Psoas muscle (tissue), 8 donors: ENCODE measurements around the gene SYCP3. TPM values are rescaled to one million over a fixed set of nuclear protein-coding genes. Genes with fewer than 3 reads are reported as not detected.

ENCODE experiments used
- ATAC-seq, 4 donors: fragments of 200-7000 bp; cut with Tn5 transposase; one replicate each; pipeline ENCODE4 v1.9.1; 2020; ENCODE audit warnings: moderate library complexity in 3 of 4, mild to moderate bottlenecking in 2 of 4
- DNase-seq, 2 donors: peaks; one replicate each; pipeline ENCODE4 v3.0.0-alpha.2; 2020
- H3K27ac ChIP-seq: fragments of 200-600 bp; one replicate; pipeline ENCODE4 v1.8.0; 2022
- H3K27me3 ChIP-seq, 3 donors: fragments of 200-600 bp in 1 of 3; one replicate each; pipeline versions ENCODE4 v1.6.1 to v1.8.0; 2013 to 2022; ENCODE audit warnings: low read length in 2 of 3, mild to moderate bottlenecking in 2 of 3, moderate library complexity in 1 of 3; ENCODE audit not compliant: insufficient read depth in 3 of 3
- H3K36me3 ChIP-seq, 2 donors: fragments of 200-600 bp in 1 of 2; one replicate each; pipeline versions ENCODE4 v1.6.1 to v1.8.0; 2013 to 2022; ENCODE audit warnings: low read depth in 1 of 2, mild to moderate bottlenecking in 1 of 2, moderate library complexity in 1 of 2; ENCODE audit not compliant: insufficient read depth in 1 of 2
- H3K4me1 ChIP-seq: fragments of 200-600 bp; one replicate; pipeline ENCODE4 v1.8.0; 2022
- H3K4me3 ChIP-seq: fragments of 200-600 bp; one replicate; pipeline ENCODE4 v1.8.0; 2022; ENCODE audit warnings: mild to moderate bottlenecking
- H3K9me3 ChIP-seq: fragments of 200-600 bp; one replicate; pipeline ENCODE4 v1.8.0; 2022
- CTCF ChIP-seq: fragments of 200-600 bp; IDR thresholded peaks from one replicate; pipeline ENCODE4 v1.8.0; 2022; ENCODE audit warnings: antibody characterized with exemption
- WGBS, 3 donors: extraction: QIAGEN DNeasy Blood & Tissue Kit; methylation state at CpG; one replicate each; pipeline versions ENCODE4 v1.1.6 to v1.1.7; 2013; 5-methylcytosine and 5-hydroxymethylcytosine counted together
- intact Hi-C, 2 donors: fragments of 100-400 bp; cut with DNase I; formaldehyde crosslinking; loops; one replicate each; pipeline versions ENCODE4 v1.11.0 to v1.14.2; 2022
- polyA plus RNA-seq, 3 donors: library from polyadenylated mRNA; stranded (reverse); fragments of 200-250 nt; gene quantifications; one replicate each; pipeline ENCODE4 v1.2.3, GENCODE V29; 2013
- total RNA-seq, 4 donors: library from RNA; stranded (reverse); fragmentation: NEBNext Ultra II Directional in 2 of 4; extraction: Animal tissue kit (Norgen Biotek cat#: 25700) in 2 of 4; gene quantifications; one replicate each; pipeline versions ENCODE4 v1.2.1 to v1.2.4, GENCODE V29; 2021 to 2023
- donor health status: healthy with polysubstance abuse.
- donor health status: DM: no; HTN: no; CAD: no; lungs with moderate emphysema.
- donor health status: Bipolar disorder and iron deficiency.
- donor health status: healthy.
- donor health status: DM: yes; HTN: yes; CAD: no.
- donor health status: DM: no; HTN: no; CAD: no.
- donor health status: DM: no; HTN: no; CAD: no.
- donor health status: DM: yes; HTN: yes; CAD: no.

SYCP3 gene
- total and polyA plus RNA-seq, 7 donors, result 0.04 to 0.28 (median 0.23) TPM; not detected in 4

- Histone ChIP-seq H3K27me3 (no peaks in the 10 kb centered on the region), H3K9me3 (no peaks in the 10 kb centered on the region), H3K4me1 (no peaks in the 10 kb centered on the region), H3K4me3 (no peak overlapping the region), H3K36me3 (peaks cover 0 to 65% of the 10 kb centered on the region in 2 donors), H3K27ac (no peak overlapping the region)
- intact Hi-C loops, result no loop called here
- DNase-seq (no peak), ATAC-seq (no peak)
- TF ChIP-seq CTCF, result no peak
These were observed 19.1 kb downstream of the SYCP3 start for GRCh38 chr12:101720118-101720517.

DNA sequence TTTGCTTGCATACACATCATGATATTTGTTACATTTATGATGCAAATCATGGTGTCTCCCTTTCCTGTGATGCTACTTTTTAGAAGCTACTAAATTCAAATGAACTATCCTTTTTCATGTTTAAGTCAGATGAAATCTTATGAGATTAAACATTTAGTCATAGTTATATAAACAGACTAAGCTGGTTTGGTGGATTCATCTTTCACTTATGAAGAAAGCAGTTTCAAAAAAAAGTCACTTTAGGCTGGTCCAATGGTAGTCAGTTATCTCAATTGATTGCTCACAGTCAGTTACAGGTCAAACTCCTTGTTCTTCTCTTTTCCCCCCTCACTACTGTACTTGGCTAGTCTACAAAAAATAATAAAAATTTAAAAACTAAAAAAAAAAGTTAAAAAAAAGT is 19.7 kb downstream of the SYCP3 start:
- H3K36me3 ChIP-seq, result peaks cover 0 to 60% of the 10 kb centered on the region in 2 donors
- TF ChIP-seq CTCF, result no peak
- no peaks in the 10 kb centered on the region for H3K27me3 ChIP-seq
- H3K27ac ChIP-seq, result no peak overlapping the region
- H3K4me1 ChIP-seq, result no peaks in the 10 kb centered on the region
- no peak for DNase-seq
- no peaks in the 10 kb centered on the region for H3K9me3 ChIP-seq
- intact Hi-C loops, result no loop called here
- H3K4me3 ChIP-seq, result no peak overlapping the region
- no peak for ATAC-seq

- H3K4me3 ChIP-seq, result no peak overlapping the region
- H3K9me3 ChIP-seq, result no peaks in the 10 kb centered on the region
- intact Hi-C loops, result no loop called here
- no peaks in the 10 kb centered on the region for H3K27me3 ChIP-seq
- DNase-seq (no peak), ATAC-seq (no peak)
- H3K36me3 ChIP-seq, result peaks cover 0 to 18% of the 10 kb centered on the region in 2 donors
- no peak for TF ChIP-seq CTCF
- no peak overlapping the region for H3K27ac ChIP-seq
- WGBS, 3 donors, result 85 to 93% (median 87%) methylated on average over 3 of the region's 3 CpGs
- peaks cover 23% of the 10 kb centered on the region for H3K4me1 ChIP-seq
These were observed 24.3 kb downstream of the SYCP3 start for GRCh38 chr12:101714877-101715444.

DNA sequence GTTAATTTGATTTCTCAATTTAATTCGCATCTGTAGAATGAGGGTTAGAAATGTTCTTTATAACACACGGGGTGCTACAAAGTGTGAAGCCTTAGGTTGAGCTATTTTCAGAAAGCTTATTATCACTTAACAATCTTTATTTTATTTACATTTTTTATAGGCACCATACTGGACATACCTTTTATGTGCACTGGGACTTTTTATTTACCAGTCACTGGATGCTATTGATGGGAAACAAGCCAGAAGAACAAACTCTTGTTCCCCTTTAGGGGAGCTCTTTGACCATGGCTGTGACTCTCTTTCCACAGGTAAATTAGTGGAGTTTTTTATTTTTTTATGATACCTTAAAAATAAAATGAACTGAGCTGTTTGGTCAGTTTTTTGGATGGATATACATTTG is 25.3 kb downstream of the SYCP3 start:
- no peak overlapping the region for H3K27ac ChIP-seq
- H3K36me3 ChIP-seq, result peaks cover 0 to 11% of the 10 kb centered on the region in 2 donors
- H3K9me3 ChIP-seq, result no peaks in the 10 kb centered on the region
- H3K4me1 ChIP-seq, result peaks cover 23% of the 10 kb centered on the region
- intact Hi-C loops, result no loop called here
- H3K4me3 ChIP-seq, result no peak overlapping the region
- WGBS, 3 donors, result 71 to 88% (median 74%) methylated on average over 2 of the region's 2 CpGs
- TF ChIP-seq CTCF, result no peak
- ATAC-seq (no peak), DNase-seq (no peak)
- H3K27me3 ChIP-seq, result no peaks in the 10 kb centered on the region

DNA sequence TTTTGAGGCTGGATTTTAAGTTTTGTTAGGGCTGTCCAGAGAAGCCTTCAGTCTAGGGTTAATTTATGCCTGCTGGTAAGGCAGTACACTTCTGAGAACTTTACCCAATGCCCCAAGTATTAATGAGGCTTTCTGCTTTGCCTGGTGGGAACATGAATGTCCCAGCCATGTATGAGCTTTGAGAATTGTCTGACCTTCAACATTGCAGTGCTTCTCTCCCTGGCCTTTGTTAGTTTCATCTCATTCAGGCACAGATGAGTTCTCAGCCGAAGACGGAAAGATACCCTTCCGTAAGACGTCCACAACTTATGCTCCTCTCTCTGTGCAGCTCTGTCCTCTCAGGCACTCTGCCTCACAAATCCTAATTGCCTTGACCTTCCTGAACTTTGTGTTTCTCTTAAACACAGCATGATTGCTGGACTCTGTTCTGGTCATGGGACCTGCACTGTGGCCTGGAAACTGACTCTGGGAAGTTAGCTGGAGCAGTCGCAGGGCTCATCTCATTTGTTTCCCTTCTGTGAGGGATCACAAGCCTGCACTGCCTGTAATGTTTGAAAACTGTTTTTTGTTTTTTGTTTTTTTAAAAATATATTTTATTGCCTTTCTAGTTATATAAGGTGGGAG is 26.1 kb downstream of the SYCP3 start:
- Histone ChIP-seq H3K27me3 (no peaks in the 10 kb centered on the region), H3K4me3 (peak overlapping the region; percentile 23), H3K9me3 (no peaks in the 10 kb centered on the region), H3K27ac (peak overlapping the region; percentile 42), H3K36me3 (peaks cover 0 to 11% of the 10 kb centered on the region in 2 donors), H3K4me1 (peaks cover 23% of the 10 kb centered on the region)
- ATAC-seq (peak; percentile 61 to 85 (median 72)), DNase-seq (no peak)
- WGBS, 3 donors, result 14 to 38% (median 15%) methylated on average over 5 of the region's 5 CpGs
- intact Hi-C loops, result no loop called here
- TF ChIP-seq CTCF, result no peak
